IMR-90 (cell line): ENCODE data around the gene DOCK10. TPM values are rescaled to one million over a fixed set of nuclear protein-coding genes. Genes with fewer than 3 reads are reported as not detected.

Experiments
- ATAC-seq: fragments of 200-7000 bp; cut with Tn5 transposase; 2 replicates; pipeline ENCODE4 v1.9.1; 2020; ENCODE audit warnings: low read depth, mild to moderate bottlenecking, moderate library complexity
- BruUV-seq: library from RNA; stranded (reverse); fragments of 400-500 nt; replicated peaks from 2 replicates; lab custom pipeline; 2021; lab: Mats Ljungman, UMichigan
- CTCF ChIA-PET: fragments of 300-600 bp; formaldehyde crosslinking; extraction: SDS; loops from one replicate; lab custom pipeline; 2021; ENCODE audit warnings: antibody characterized with exemption; lab: Yijun Ruan, JAX
- POLR2A ChIA-PET: fragments of 300-600 bp; sonication (Branson Sonifier 250); formaldehyde crosslinking; loops from one replicate; lab custom pipeline; 2022; ENCODE audit warnings: antibody characterized with exemption; ENCODE audit not compliant: unreplicated experiment; lab: Charles Lee
- DNase-seq: peaks from one replicate; pipeline ENCODE4 v3.0.0; 2013
- H2AFZ ChIP-seq: replicated peaks from 2 replicates; pipeline ENCODE3; 2013; ENCODE audit warnings: low read length, mild to moderate bottlenecking; ENCODE audit not compliant: poor library complexity
- H2AK5ac ChIP-seq: 2 replicates; pipeline ENCODE4 v1.6.1; 2013; ENCODE audit warnings: low read depth, low read length, inconsistent platforms
- H2AK9ac ChIP-seq: replicated peaks from 2 replicates; pipeline ENCODE3; 2013; ENCODE audit warnings: mild to moderate bottlenecking, low read depth, low read length, moderate library complexity; ENCODE audit not compliant: poor library complexity
- H2BK120ac ChIP-seq: 2 replicates; pipeline ENCODE4 v1.6.1; 2013; ENCODE audit warnings: low read depth, low read length, inconsistent platforms
- H2BK15ac ChIP-seq: 3 replicates; pipeline ENCODE4 v1.6.1; 2013; ENCODE audit warnings: low read depth, low read length, inconsistent platforms
- H2BK20ac ChIP-seq: 2 replicates; pipeline ENCODE4 v1.6.1; 2013; ENCODE audit warnings: low read depth, mild to moderate bottlenecking, inconsistent platforms, low read length, moderate library complexity
- H2BK5ac ChIP-seq: 2 replicates; pipeline ENCODE4 v1.6.1; 2013; ENCODE audit warnings: mild to moderate bottlenecking, low read depth, low read length, inconsistent platforms; ENCODE audit not compliant: poor library complexity, severe bottlenecking
- H3K14ac ChIP-seq: replicated peaks from 2 replicates; pipeline ENCODE4 v1.6.1; 2013; ENCODE audit warnings: low read depth, low read length, inconsistent platforms
- H3K18ac ChIP-seq: 2 replicates; pipeline ENCODE4 v1.6.1; 2013; ENCODE audit warnings: low read depth, low read length, control low read depth
- H3K23ac ChIP-seq: 2 replicates; pipeline ENCODE4 v1.6.1; 2013; ENCODE audit warnings: low read depth, low read length, inconsistent platforms
- H3K27ac ChIP-seq: 2 replicates; pipeline ENCODE4 v1.5.1; 2013; ENCODE audit warnings: mild to moderate bottlenecking, control low read depth, low read length; ENCODE audit not compliant: insufficient read depth
- H3K27me3 ChIP-seq: 2 replicates; pipeline ENCODE4 v1.6.1; 2013; ENCODE audit warnings: low read length; ENCODE audit not compliant: control insufficient read depth, insufficient read depth
- H3K36me3 ChIP-seq: 2 replicates; pipeline ENCODE4 v1.6.1; 2013; ENCODE audit warnings: low read length, mixed read lengths; ENCODE audit not compliant: control insufficient read depth, insufficient read depth
- H3K4ac ChIP-seq: 2 replicates; pipeline ENCODE4 v1.6.1; 2013; ENCODE audit warnings: low read depth, low read length, inconsistent platforms
- H3K4me1 ChIP-seq: 2 replicates; pipeline ENCODE4 v1.6.1; 2013; ENCODE audit warnings: low read length, mixed read lengths; ENCODE audit not compliant: control insufficient read depth, insufficient read depth
- H3K4me2 ChIP-seq: 2 replicates; pipeline ENCODE4 v1.6.1; 2013; ENCODE audit warnings: low read depth, mild to moderate bottlenecking, control low read depth, low read length, moderate library complexity
- H3K4me3 ChIP-seq: 2 replicates; pipeline ENCODE4 v1.5.1; 2013; ENCODE audit warnings: low read depth, mild to moderate bottlenecking, control low read depth, low read length, moderate library complexity; ENCODE audit not compliant: insufficient read depth
- H3K56ac ChIP-seq: 2 replicates; pipeline ENCODE4 v1.6.1; 2013; ENCODE audit warnings: low read length, inconsistent platforms; ENCODE audit not compliant: insufficient read depth; ENCODE audit errors: extremely low read depth
- H3K79me1 ChIP-seq, 2 experiments: 2 replicates each; pipeline ENCODE4 v1.6.1; 2013; ENCODE audit warnings: low read length in 2 of 2, inconsistent platforms in 1 of 2, low read depth in 1 of 2
- H3K9ac ChIP-seq: 2 replicates; pipeline ENCODE4 v1.6.1; 2013; ENCODE audit warnings: low read depth, low read length, control low read depth
- H3K9me1 ChIP-seq: 2 replicates; pipeline ENCODE4 v1.6.1; 2013; ENCODE audit warnings: low read length, inconsistent platforms; ENCODE audit not compliant: insufficient read depth
- H3K9me3 ChIP-seq: 2 replicates; pipeline ENCODE4 v1.6.1; 2013; ENCODE audit warnings: low read length; ENCODE audit not compliant: control insufficient read depth, insufficient read depth
- H4K20me1 ChIP-seq: 2 replicates; pipeline ENCODE4 v1.6.1; 2013; ENCODE audit warnings: low read length, inconsistent platforms; ENCODE audit not compliant: insufficient read depth
- H4K5ac ChIP-seq: 2 replicates; pipeline ENCODE4 v1.6.1; 2013; ENCODE audit warnings: mild to moderate bottlenecking, low read depth, low read length, control low read depth
- H4K8ac ChIP-seq, 2 experiments: 2 replicates each; pipeline ENCODE4 v1.6.1; 2013; ENCODE audit warnings: low read depth in 2 of 2, low read length in 2 of 2, control low read depth in 1 of 2, inconsistent platforms in 1 of 2
- H4K91ac ChIP-seq: 2 replicates; pipeline ENCODE4 v1.6.1; 2013; ENCODE audit warnings: low read depth, low read length, inconsistent platforms; ENCODE audit not compliant: insufficient read depth
- CHD1 ChIP-seq: IDR thresholded peaks from 2 replicates; pipeline ENCODE4 v1.6.1; 2012; ENCODE audit warnings: low read depth, low read length, improper control_type of control experiment
- RFX5 ChIP-seq: IDR thresholded peaks from 2 replicates; pipeline ENCODE4 v1.8.0; 2012; ENCODE audit warnings: low read depth, mild to moderate bottlenecking, low read length, moderate library complexity
- WGBS, 2 experiments: methylation state at CpG; one replicate each; pipeline versions ENCODE4 v1.1.5 to v1.1.7; 2013; ENCODE audit warnings: missing lambda C conversion rate in 2 of 2; ENCODE audit not compliant: insufficient read length in 1 of 2; ENCODE audit errors: extremely low coverage in 2 of 2; 5-methylcytosine and 5-hydroxymethylcytosine counted together
- dilution Hi-C: fragments of 300-500 bp; cut with HindIII; formaldehyde crosslinking; loops from one replicate; pipeline ENCODE4 v1.14.3; 2018; ENCODE audit warnings: low sequenced_read_pairs; ENCODE audit not compliant: unreplicated experiment
- in situ Hi-C: fragments of 300-500 bp; cut with MboI; formaldehyde crosslinking; loops from 3 replicates; pipeline ENCODE4 v1.14.3; 2019; ENCODE audit warnings: low sequenced_read_pairs, inconsistent platforms, mixed read lengths
- intact Hi-C: fragments of 100-400 bp; cut with micrococcal nuclease; formaldehyde crosslinking; loops from 2 replicates; pipeline ENCODE4 v1.10.0; 2022
- polyA plus RNA-seq, 3 experiments: library from polyadenylated mRNA; depleted of rRNA; stranded (reverse); fragments of >200 nt; gene quantifications; 2 replicates each; pipeline ENCODE4 v1.2.3, GENCODE V29; 2012; ENCODE audit warnings: low replicate concordance in 1 of 3
- total RNA-seq: library from RNA; depleted of rRNA; stranded (reverse); fragments of >200 nt; gene quantifications from 2 replicates; pipeline ENCODE4 v1.2.3, GENCODE V29; 2012
- TF ChIP-seq, protein P1 (sequence below): conservative IDR thresholded peaks from 2 replicates; pipeline ENCODE4 v1.5.1; 2012; ENCODE audit warnings: mild to moderate bottlenecking, low read depth, low read length, improper control_type of control experiment

The DOCK10 gene
- total and polyA plus RNA-seq, 2 of the 4 experiments (the other 2 are of a cell fraction): 58.6 to 75.3 TPM

DNA sequence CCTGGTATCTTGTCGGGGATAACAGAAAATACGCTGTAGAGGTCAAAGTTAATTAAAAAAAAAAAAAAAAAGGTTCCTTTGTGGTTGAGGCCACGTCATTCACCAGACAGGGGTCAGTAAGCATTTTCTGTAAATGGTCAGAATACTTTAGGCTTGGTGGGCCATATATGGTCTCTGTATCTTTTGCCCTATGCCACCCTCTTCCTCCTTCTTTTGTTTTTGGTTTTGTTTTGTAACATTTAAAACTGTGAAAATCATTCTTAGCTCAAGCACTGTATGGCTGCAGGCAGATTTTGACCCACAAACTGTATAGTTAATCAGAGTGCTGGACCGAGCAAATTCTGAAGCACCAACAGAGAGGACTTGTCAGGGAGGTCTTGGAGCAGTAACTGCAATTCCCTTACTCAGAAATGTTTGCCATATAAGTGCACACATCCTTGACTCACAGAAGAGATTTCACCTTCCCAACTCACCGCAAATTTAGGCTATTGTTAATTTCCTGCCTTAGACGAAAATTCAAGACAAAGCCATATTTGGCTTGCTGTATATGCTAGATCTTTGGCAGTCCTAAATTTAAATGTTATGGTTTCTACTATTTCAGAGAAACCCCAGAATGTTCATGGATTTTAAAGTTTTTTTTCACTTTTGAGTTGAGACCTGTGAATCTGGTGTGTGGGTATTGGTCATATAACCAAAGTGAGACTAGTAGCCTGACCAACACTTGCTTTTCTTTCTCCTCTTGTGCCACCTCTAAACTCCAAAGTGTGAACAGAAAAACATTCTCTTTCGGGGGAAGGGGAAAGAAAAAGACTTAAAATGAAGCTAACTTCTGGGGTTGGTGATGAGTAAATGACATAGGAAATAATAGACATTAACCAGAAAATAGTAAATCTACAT is 65.4 kb downstream of the DOCK10 start:
- no peak overlapping the region for H2BK5ac ChIP-seq
- BruUV-seq: no TSS peak
- no peaks in the 10 kb centered on the region; the same call in 1 of the 2 replicates for H3K4me1 ChIP-seq
- H4K20me1 ChIP-seq: no peaks in the 10 kb centered on the region
- no peaks in the 10 kb centered on the region for H3K9me3 ChIP-seq
- no peak overlapping the region for H2AK9ac ChIP-seq
- CTCF ChIA-PET: no interaction called here
- POLR2A ChIA-PET: no interaction called here
- TF ChIP-seq, protein P1, sequence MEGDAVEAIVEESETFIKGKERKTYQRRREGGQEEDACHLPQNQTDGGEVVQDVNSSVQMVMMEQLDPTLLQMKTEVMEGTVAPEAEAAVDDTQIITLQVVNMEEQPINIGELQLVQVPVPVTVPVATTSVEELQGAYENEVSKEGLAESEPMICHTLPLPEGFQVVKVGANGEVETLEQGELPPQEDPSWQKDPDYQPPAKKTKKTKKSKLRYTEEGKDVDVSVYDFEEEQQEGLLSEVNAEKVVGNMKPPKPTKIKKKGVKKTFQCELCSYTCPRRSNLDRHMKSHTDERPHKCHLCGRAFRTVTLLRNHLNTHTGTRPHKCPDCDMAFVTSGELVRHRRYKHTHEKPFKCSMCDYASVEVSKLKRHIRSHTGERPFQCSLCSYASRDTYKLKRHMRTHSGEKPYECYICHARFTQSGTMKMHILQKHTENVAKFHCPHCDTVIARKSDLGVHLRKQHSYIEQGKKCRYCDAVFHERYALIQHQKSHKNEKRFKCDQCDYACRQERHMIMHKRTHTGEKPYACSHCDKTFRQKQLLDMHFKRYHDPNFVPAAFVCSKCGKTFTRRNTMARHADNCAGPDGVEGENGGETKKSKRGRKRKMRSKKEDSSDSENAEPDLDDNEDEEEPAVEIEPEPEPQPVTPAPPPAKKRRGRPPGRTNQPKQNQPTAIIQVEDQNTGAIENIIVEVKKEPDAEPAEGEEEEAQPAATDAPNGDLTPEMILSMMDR: no peak
- TF ChIP-seq CHD1: no peak
- TF ChIP-seq RFX5: no peak
- H4K5ac ChIP-seq: no peak overlapping the region
- H3K9ac ChIP-seq: no peak overlapping the region
- H2AFZ ChIP-seq: no peak overlapping the region
- H3K79me1 ChIP-seq: peaks cover 3 to 18% of the 10 kb centered on the region in 2 experiments; a peak in 3 of 4 replicates
- no peaks in the 10 kb centered on the region for H3K36me3 ChIP-seq
- H4K8ac ChIP-seq: no peak overlapping the region
- in situ Hi-C loops: no loop called here
- peaks cover 4% of the 10 kb centered on the region; the same call in 1 of the 2 replicates for H3K9me1 ChIP-seq
- no peak overlapping the region for H3K27ac ChIP-seq
- no peak overlapping the region for H2BK15ac ChIP-seq
- WGBS, 2 experiments: 100% methylated on average over 1 of the region's 7 CpGs; no CpG with 5 or more reads in 1 of the 2 experiments
- no peak overlapping the region for H2AK5ac ChIP-seq
- no peak overlapping the region for H3K56ac ChIP-seq
- dilution Hi-C loops: no loop called here
- no peak overlapping the region for H3K4me3 ChIP-seq
- H3K18ac ChIP-seq: no peak overlapping the region
- DNase-seq (no peak), ATAC-seq (no peak)
- no peak overlapping the region for H3K4ac ChIP-seq
- intact Hi-C loops: no loop called here
- H2BK20ac ChIP-seq: no peak overlapping the region
- no peak overlapping the region for H3K14ac ChIP-seq
- H3K23ac ChIP-seq: no peak overlapping the region
- no peak overlapping the region for H4K91ac ChIP-seq
- no peaks in the 10 kb centered on the region for H3K27me3 ChIP-seq
- H3K4me2 ChIP-seq: no peak overlapping the region
- no peak overlapping the region for H2BK120ac ChIP-seq
